CD14-positive monocyte (primary cell): Measurements from ENCODE around the gene CYP2W1. TPM values are rescaled to one million over a fixed set of nuclear protein-coding genes. Genes with fewer than 3 reads are reported as not detected.

Experiments used
- DNase-seq, 3 donors: peaks; one replicate each; pipeline ENCODE4 v3.0.0-alpha.2; 2011 to 2022
- H2AFZ ChIP-seq: 2 replicates; pipeline ENCODE4 v1.6.0; 2012; ENCODE audit warnings: mild to moderate bottlenecking, low read depth, low read length, inconsistent platforms; ENCODE audit not compliant: insufficient read depth, poor library complexity, severe bottlenecking
- H3K27ac ChIP-seq, 2 donors: 1 replicate in 1 of 2; 2 replicates in 1 of 2; pipeline ENCODE4 v1.5.1; 2012 to 2013; ENCODE audit warnings: low read length in 2 of 2, control low read depth in 1 of 2, inconsistent platforms in 1 of 2, low read depth in 1 of 2, mild to moderate bottlenecking in 1 of 2
- H3K27me3 ChIP-seq, 2 donors: one replicate each; pipeline versions ENCODE4 v1.6.0 to v1.6.1; 2011 to 2013; ENCODE audit warnings: low read length in 2 of 2; ENCODE audit not compliant: control insufficient read depth in 2 of 2, insufficient read depth in 2 of 2
- H3K36me3 ChIP-seq, 2 donors: replicated peaks in 1 of 2; 1 replicate in 1 of 2; 2 replicates in 1 of 2; pipeline versions ENCODE4 v1.5.1 to v1.6.1; 2012 to 2013; ENCODE audit warnings: low read length in 2 of 2, control low read depth in 1 of 2, inconsistent platforms in 1 of 2, mild to moderate bottlenecking in 1 of 2; ENCODE audit not compliant: insufficient read depth in 2 of 2, control insufficient read depth in 1 of 2
- H3K4me1 ChIP-seq, 2 donors: 1 replicate in 1 of 2; 2 replicates in 1 of 2; pipeline versions ENCODE4 v1.5.1 to v1.6.1; 2012 to 2013; ENCODE audit warnings: low read length in 2 of 2, control low read depth in 1 of 2, inconsistent platforms in 1 of 2, mild to moderate bottlenecking in 1 of 2, moderate library complexity in 1 of 2; ENCODE audit not compliant: insufficient read depth in 2 of 2, control insufficient read depth in 1 of 2
- H3K4me2 ChIP-seq: replicated peaks from 2 replicates; pipeline ENCODE3; 2012; ENCODE audit warnings: low read length, moderate library complexity, mild to moderate bottlenecking; ENCODE audit not compliant: poor library complexity, severe bottlenecking; ENCODE audit errors: extremely low read depth
- H3K4me3 ChIP-seq, 3 experiments: fragments of 200-600 bp in 1 of 3; sonication (generic) in 1 of 3; replicated peaks in 1 of 3; 1 replicate in 2 of 3; 2 replicates in 1 of 3; pipeline ENCODE4 v1.5.1; 2011 to 2013; ENCODE audit warnings: low read length in 3 of 3, mild to moderate bottlenecking in 3 of 3, control low read depth in 2 of 3, low read depth in 2 of 3, inconsistent platforms in 1 of 3, moderate library complexity in 1 of 3
- H3K79me2 ChIP-seq: 2 replicates; pipeline ENCODE4 v1.6.0; 2012; ENCODE audit warnings: mild to moderate bottlenecking, control low read depth, inconsistent platforms, low read length, moderate library complexity; ENCODE audit not compliant: insufficient read depth
- H3K9ac ChIP-seq: 2 replicates; pipeline ENCODE4 v1.6.0; 2017; ENCODE audit warnings: low read length, mild to moderate bottlenecking; ENCODE audit not compliant: insufficient read depth, poor library complexity, severe bottlenecking
- H3K9me3 ChIP-seq, 2 donors: replicated peaks in 1 of 2; 1 replicate in 1 of 2; 2 replicates in 1 of 2; pipeline versions ENCODE4 v1.5.1 to v1.6.1; 2012 to 2013; ENCODE audit warnings: low read length in 2 of 2, control low read depth in 1 of 2; ENCODE audit not compliant: control insufficient read depth in 1 of 2, insufficient read depth in 1 of 2
- H4K20me1 ChIP-seq: 2 replicates; pipeline ENCODE4 v1.6.0; 2012; ENCODE audit warnings: mild to moderate bottlenecking, low read length, control low read depth, moderate library complexity; ENCODE audit not compliant: insufficient read depth
- H3K27ac Mint-ChIP-seq, 7 donors: one replicate each; pipeline ENCODE4 v1.8.0; 2020; ENCODE audit warnings: mild to moderate bottlenecking in 7 of 7, mixed read lengths in 7 of 7, moderate library complexity in 6 of 7, inconsistent platforms in 2 of 7
- H3K27me3 Mint-ChIP-seq, 3 donors: one replicate each; pipeline ENCODE4 v1.8.0; 2021 to 2022; ENCODE audit warnings: low read depth in 3 of 3, mild to moderate bottlenecking in 3 of 3, mixed read lengths in 3 of 3, moderate library complexity in 3 of 3, inconsistent platforms in 1 of 3
- H3K36me3 Mint-ChIP-seq, 2 donors: one replicate each; pipeline ENCODE4 v1.8.0; 2020; ENCODE audit warnings: mixed read lengths in 2 of 2, inconsistent platforms in 1 of 2, mild to moderate bottlenecking in 1 of 2
- H3K4me1 Mint-ChIP-seq: one replicate; pipeline ENCODE4 v1.8.0; 2020; ENCODE audit warnings: mild to moderate bottlenecking, mixed read lengths
- H3K4me3 Mint-ChIP-seq, 2 donors: one replicate each; pipeline ENCODE4 v1.8.0; 2020; ENCODE audit warnings: mild to moderate bottlenecking in 2 of 2, mixed read lengths in 2 of 2, moderate library complexity in 1 of 2
- H3K9me3 Mint-ChIP-seq, 7 donors: one replicate each; pipeline ENCODE4 v1.8.0; 2020 to 2022; ENCODE audit warnings: mixed read lengths in 7 of 7, mild to moderate bottlenecking in 6 of 7, moderate library complexity in 6 of 7, inconsistent platforms in 2 of 7
- WGBS: methylation state at CpG from one replicate; pipeline ENCODE4 v1.1.5; 2013; ENCODE audit warnings: missing lambda C conversion rate; ENCODE audit not compliant: insufficient coverage; 5-methylcytosine and 5-hydroxymethylcytosine counted together
- intact Hi-C, 2 donors: fragments of 100-400 bp; cut with micrococcal nuclease; formaldehyde crosslinking; loops; one replicate each; pipeline versions ENCODE4 v1.15.0 to v1.15.1; 2023
- polyA plus RNA-seq, 3 donors: library from polyadenylated mRNA; depleted of rRNA in 1 of 3; unstranded in 2 of 3; stranded (reverse) in 1 of 3; fragments of 300-500 nt in 2 of 3; fragments of >200 nt in 1 of 3; fragmentation: Illumina TruSeq in 2 of 3; gene quantifications; 1 replicate in 2 of 3; 2 replicates in 1 of 3; pipeline ENCODE4 v1.2.3, GENCODE V29; 2012 to 2021
- TF ChIP-seq, protein P1 (sequence below): fragments of 200-600 bp; IDR thresholded peaks from one replicate; pipeline ENCODE4 v1.8.0; 2022; ENCODE audit warnings: antibody characterized with exemption, mild to moderate bottlenecking

Gene CYP2W1
- polyA plus RNA-seq, 3 donors = not detected

- TF ChIP-seq, protein P1, sequence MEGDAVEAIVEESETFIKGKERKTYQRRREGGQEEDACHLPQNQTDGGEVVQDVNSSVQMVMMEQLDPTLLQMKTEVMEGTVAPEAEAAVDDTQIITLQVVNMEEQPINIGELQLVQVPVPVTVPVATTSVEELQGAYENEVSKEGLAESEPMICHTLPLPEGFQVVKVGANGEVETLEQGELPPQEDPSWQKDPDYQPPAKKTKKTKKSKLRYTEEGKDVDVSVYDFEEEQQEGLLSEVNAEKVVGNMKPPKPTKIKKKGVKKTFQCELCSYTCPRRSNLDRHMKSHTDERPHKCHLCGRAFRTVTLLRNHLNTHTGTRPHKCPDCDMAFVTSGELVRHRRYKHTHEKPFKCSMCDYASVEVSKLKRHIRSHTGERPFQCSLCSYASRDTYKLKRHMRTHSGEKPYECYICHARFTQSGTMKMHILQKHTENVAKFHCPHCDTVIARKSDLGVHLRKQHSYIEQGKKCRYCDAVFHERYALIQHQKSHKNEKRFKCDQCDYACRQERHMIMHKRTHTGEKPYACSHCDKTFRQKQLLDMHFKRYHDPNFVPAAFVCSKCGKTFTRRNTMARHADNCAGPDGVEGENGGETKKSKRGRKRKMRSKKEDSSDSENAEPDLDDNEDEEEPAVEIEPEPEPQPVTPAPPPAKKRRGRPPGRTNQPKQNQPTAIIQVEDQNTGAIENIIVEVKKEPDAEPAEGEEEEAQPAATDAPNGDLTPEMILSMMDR = no peak
- peaks cover 0 to 2% (median 0%) of the 10 kb centered on the region in 7 donors for H3K9me3 Mint-ChIP-seq
- peaks cover 8 to 49% (median 10%) of the 10 kb centered on the region in 3 donors for H3K27me3 Mint-ChIP-seq
- Histone ChIP-seq H3K4me2 (no peak overlapping the region), H3K27ac (no peak overlapping the region), H3K4me3 (no peak overlapping the region), H3K9me3 (no peaks in the 10 kb centered on the region), H3K9ac (no peak overlapping the region), H4K20me1 (no peaks in the 10 kb centered on the region), H2AFZ (no peak overlapping the region), H3K4me1 (peaks cover 4 to 5% of the 10 kb centered on the region in 2 donors), H3K79me2 (no peaks in the 10 kb centered on the region), H3K36me3 (no peaks in the 10 kb centered on the region), H3K27me3 (peaks cover 0 to 21% of the 10 kb centered on the region in 2 donors)
- no peak overlapping the region for H3K27ac Mint-ChIP-seq
- intact Hi-C loops = no loop called here
- H3K4me1 Mint-ChIP-seq = peaks cover 2% of the 10 kb centered on the region
- H3K36me3 Mint-ChIP-seq = no peaks in the 10 kb centered on the region
- H3K4me3 Mint-ChIP-seq = no peak overlapping the region
- 19% methylated on average over 23 of the region's 24 CpGs for WGBS
- peak in 1 of 3 donors; percentile 24 for DNase-seq
Measured at GRCh38 chr7:988426-988911, 5.5 kb downstream of the CYP2W1 start.

DNA sequence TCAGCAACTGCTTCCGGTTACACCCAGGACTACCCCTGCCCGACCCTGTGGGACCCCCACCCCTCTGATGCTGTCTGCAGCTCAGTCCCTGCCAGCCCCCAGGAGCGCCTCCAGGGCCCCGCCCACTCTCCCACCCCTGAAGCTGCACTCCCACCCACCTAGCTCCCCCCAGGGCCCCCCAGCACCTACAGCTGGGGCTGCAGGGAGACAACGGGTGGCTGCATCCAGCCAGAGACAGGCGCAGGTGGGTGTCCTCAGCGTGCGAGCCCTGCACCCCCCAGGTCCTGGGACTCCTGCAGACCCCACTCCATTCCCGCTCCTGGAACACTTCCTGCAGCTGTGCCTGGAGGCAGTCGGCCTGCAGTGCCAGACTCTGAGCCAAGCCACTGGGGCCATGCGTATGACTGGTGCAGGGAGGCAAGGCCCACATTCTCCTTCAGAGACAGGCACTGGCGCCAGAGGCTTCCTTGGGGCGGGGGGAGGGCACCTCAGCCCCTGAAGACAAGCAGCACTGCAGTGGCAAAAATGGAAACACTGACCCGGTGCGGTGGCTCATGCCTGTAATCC, 6.1 kb downstream of the CYP2W1 start:
- Mint-ChIP-seq H3K9me3 (peaks cover 0 to 2% (median 0%) of the 10 kb centered on the region in 7 donors), H3K4me3 (no peak overlapping the region), H3K27ac (no peak overlapping the region), H3K36me3 (no peaks in the 10 kb centered on the region), H3K4me1 (peaks cover 2% of the 10 kb centered on the region), H3K27me3 (peaks cover 8 to 53% (median 10%) of the 10 kb centered on the region in 3 donors)
- Histone ChIP-seq H3K36me3 (no peaks in the 10 kb centered on the region), H3K4me3 (no peak overlapping the region), H4K20me1 (no peaks in the 10 kb centered on the region), H3K9me3 (no peaks in the 10 kb centered on the region), H3K79me2 (no peaks in the 10 kb centered on the region), H3K27ac (no peak overlapping the region), H2AFZ (no peak overlapping the region), H3K4me2 (no peak overlapping the region), H3K27me3 (peaks cover 0 to 21% of the 10 kb centered on the region in 2 donors), H3K9ac (no peak overlapping the region), H3K4me1 (peaks cover 4 to 5% of the 10 kb centered on the region in 2 donors)
- intact Hi-C loops = no loop called here
- DNase-seq = no peak
- TF ChIP-seq, protein P1 = no peak
- 63% methylated on average over 11 of the region's 15 CpGs for WGBS
